HG03469 (cell line): ENCODE data around the gene ADGRL4.

ENCODE experiments used
- ATAC-seq: cut with Tn5 transposase; IDR thresholded peaks from one replicate; pipeline ENCODE4 v1.9.1; 2021; ENCODE audit warnings: mild to moderate bottlenecking, moderate library complexity, moderate number of reproducible peaks; ENCODE audit not compliant: unreplicated experiment

ADGRL4 gene

GRCh38 chr1:78840453-78841271, 165.9 kb downstream of the ADGRL4 start:
- no peak for ATAC-seq
